CD4-positive, alpha-beta T cell treated with Interleukin-4 for 4 hours (primary cell): ENCODE results near the gene NHEJ1.
A peak's percentile ranks its signal among the peaks of the same experiment; 100 is the strongest.

Experiments
- DNase-seq: peaks from one replicate; pipeline ENCODE4 v3.0.0-alpha.2; 2020

The NHEJ1 gene

DNA sequence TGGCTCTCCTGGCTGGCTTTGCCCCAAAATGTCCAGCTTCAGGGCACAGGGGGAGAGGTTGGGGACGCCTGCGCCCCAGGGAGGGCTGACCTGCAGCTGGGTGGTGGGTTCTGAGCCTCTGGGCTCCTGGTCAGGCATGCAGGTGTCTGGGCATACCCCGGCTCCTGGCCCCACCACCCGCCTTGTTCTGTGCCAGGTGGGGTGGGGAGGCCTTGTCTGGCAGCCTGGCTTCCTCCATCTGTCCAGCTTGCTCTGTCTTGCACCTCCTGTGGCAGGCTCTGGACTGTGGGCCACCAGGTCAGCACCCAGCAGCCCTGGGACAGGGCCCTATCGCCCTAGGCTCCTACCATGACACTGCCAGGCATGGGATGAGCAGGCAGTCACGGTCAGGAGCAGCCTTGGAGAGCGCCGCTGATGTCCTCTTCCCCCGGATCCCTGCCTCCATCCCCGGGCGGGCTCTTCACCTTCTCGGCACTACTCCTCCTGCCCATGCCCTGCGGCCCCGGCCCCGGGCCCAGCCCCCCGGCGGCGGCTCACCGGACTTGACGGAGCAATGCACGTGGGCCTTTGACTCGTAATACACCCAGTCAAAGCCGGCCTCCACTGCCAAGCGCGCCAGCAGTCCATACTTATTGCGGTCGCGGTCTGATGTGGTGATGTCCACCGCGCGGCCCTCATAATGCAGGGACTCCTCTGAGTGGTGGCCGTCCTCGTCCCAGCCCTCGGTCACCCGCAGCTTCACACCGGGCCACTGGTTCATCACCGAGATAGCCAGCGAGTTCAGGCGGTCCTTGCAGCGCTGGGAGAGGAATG lies 103.5 kb downstream of the NHEJ1 start:
- no peak for DNase-seq

DNA sequence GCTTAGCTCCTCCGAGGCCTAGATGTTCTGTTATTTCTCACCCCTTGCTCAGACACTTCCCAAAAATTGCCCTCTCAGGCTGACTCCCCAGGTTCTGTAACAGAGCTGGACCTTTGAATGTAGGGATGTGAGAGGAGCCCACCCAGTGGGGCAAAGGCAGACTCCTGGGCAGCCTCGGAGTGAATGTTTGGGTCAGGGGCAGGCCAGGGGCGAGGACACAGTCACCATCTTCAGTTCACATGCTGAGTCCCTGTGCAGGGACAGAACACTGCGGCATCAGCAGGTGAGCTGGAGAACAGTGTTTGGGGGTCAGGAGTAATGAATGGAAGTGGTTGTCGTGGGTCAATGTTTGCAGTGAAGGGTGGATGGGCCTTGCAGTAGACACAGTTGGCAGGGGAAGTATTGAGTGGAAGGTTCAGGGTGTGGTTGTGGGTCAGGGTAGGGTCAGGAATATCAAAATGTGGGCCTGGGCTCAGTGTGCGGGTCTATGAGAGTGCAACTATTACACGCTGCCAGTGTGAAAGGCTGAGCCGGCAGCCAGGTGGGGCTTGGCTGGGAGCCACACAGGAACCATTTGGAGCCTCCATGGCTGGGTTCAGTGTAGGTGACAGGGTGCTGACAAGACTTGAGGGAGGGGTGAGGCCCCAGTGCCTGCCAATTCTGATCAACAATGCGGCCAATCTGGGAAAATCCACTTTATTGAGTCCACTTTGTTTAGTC lies 104.3 kb downstream of the NHEJ1 start:
- no peak for DNase-seq

DNA sequence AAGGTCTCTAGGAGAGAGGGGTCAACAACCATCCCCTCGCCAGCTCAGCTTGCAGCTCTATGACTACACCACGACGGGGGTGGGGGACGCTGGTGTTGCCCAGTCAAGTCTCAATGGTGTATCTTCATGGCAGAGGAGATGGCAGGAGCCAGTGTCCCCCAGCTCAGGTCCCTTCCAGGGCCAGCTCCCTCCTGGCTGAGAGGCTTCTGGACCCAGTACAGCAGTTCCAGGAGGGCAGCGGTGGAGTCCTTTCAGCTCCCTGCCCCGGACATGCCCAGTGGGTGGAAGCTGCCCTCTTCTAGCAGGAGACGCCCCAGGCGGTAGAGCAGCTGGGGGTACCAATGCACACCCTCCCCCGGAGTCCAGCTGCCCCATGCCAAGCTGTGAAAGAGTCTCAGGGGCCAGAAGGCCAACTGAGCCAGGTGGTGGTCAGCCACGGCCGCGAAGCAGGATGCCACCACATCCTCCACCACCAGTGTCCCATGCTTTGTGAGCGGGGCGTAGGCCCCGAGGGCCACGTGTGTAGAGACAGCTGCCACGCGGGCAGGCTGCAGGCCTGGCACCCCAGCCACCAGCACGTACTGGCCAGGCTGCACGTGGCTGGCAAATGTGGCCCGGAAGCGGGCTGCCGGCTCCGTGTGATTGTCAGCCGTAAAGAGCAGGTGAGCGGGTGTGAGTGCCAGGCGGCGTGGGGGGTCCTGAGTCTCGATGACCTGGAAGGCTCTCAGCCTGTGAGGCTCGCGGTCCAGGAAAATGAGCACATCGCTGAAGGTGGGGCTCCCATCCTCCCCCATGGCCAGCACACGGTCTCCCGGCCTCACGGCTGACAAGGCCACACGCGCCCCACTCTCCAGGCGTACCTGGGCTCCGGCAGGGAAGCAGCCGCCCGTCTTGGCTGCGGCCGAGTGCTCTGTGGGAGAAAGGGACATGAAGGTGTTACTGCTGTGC lies 105.4 kb downstream of the NHEJ1 start:
- no peak for DNase-seq

DNA sequence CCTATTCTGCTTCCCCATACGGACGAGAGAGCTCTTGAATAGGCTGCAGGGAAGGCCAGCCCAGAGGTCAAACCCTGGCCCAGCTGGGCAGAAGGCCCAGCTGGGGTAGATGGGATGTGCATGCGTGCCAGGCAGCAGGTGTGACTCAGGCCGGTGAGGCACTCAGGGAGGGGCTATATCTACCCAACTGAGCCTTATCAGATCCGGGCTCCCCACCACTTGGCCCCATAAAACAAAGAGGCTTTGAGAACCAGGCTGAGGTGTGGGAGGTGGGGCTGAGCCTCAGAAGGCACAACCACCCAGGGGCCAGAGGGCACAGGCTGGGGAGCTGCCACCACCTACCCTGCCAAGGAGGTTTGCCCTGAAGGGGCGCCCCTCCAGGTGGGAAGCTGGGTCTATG lies 111.3 kb downstream of the NHEJ1 start:
- DNase-seq = no peak

DNA sequence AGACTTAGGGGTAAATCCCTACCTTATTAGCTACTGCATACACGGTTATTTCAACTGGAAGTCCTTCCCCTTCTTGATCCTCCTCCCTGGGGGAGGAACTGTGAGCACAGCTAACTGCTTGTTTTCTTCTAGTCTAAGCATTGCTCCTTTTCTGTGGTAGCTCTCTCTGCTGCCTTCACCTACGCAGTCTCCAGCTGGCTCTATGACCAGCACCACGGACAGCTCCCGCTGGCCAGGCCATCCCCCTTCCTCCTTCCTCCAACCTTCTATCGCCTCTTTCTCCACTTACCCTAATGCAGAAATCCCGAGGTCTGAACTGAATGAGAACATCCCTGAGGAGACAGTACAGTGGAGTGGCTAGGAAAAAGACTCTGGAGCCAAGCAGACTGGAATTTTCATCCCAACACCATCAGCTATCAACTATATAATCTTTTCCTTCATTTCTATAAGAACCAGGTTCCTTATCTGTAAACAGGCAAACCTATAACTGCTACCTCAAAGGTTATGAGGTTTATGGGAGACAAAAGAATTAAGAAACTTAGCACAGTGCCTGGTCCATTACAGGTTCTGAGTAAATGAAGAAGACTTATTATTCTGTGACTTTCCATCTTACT lies 114.6 kb downstream of the NHEJ1 start:
- DNase-seq = no peak

DNA sequence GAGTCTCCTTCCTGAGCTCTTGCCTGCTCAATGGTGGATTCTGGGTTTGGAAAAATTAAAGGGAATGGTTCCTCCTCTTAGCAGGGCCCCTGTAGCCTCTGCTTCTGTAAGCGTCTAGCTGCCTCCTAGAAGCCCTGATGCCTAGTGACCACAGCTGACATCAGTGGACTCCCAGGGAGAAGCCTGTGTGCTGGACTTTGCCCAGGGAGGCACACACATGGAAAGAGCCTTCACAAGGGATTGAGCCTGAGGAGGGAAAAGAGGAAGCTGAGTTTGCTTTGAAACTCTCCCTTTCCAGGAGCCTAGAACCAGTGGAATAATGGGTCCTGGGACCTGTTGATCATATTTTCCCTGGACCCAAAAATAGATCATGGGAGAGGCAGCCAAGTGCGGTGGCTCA lies 117.9 kb downstream of the NHEJ1 start:
- no peak for DNase-seq

DNA sequence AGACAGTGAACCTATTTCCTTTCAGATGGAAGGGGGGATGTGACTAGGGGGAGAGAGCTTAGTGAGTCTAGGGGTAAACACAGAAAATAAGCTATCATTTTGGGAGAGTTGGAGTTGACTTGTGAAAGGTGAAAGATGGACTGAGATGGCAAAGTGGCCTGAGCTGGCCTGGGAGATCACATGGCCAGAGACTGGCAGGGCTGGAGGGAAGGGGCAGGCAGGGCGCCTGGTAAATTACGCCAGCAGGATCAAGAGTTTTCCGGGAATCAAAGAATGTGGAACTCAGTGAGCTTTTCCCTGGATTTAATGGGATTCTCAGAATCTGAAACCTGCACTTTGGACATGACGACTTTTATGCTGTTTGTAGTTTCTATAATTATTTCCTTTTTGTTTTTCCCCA lies 118.5 kb downstream of the NHEJ1 start:
- DNase-seq = no peak

DNA sequence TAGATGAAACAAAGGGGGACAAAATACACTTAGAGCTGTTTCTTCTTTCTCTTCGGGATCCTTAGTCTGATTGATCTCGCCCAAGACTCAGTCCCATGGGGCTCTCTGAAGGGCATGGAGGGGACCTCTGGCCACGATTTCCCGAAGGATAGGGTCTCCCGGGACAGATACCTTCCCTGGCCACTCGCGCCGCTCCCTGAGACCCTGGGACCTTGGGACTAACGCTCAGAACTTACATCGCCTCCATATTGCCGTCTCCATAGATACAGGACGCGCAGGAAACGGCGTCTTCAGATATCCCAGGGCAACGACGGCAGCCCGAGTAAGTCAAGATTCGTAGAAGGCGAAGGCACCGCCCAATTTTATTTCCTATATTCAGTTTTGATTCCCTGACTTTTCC lies 119.4 kb downstream of the NHEJ1 start, which contains the start of gene CFAP65:
TSS of gene CFAP65 (minus strand) at position 265 of the 400 bp plus-strand sequence. CDS start 2,468 bp downstream, outside the sequence.
- no peak for DNase-seq

DNA sequence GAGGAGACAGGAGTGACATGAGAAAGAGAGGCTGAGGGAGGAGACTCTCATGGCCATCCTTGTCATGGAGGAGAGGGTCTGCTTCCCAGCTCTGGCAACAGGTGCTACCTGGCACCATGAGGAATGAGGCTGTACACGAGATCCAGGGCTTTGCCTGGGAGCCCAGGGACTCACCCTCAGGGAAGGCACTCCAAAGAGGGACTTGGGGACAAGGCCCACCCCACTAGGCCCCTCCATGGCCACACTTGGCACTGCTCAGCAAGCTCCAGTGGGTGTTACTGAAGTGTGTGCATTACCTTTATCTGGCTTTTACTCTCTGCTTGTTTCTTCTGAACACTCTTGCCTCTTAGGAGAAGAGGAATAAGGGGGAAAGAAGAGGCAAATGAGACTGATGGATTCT lies 122.0 kb downstream of the NHEJ1 start:
- DNase-seq = no peak

DNA sequence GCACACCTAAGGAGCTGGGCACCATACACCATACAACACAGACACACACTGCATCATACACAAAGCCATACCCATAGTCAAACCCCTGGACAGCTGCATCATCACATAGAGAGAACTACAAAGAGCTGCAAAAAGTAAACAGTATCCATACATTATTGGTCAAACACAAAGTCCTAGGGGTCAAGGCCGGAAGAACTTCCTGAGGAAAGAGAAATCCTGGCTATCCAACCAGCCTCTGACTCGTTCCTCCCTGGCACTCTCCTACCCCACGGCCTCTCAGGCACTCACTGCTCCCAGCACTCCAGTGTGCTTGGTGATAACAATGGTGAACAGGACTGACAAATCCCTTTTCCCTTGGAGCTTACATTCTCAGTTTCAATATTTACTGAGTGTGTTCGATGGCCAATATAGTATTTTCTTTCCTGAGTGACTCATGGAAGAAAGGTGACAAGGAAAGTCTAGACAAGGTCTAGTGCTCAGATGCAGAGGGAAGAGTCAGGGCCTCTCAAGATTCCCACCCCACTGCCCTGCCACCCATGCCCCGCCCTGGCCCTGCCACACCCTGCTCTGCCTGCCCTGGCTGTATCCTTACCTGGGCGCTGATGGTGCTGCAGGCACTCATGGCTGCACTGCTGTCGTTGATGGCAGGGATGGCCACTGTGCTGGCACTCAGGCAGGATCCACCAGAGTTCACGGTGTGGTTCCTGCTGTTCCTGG lies 122.7 kb downstream of the NHEJ1 start:
- no peak for DNase-seq

DNA sequence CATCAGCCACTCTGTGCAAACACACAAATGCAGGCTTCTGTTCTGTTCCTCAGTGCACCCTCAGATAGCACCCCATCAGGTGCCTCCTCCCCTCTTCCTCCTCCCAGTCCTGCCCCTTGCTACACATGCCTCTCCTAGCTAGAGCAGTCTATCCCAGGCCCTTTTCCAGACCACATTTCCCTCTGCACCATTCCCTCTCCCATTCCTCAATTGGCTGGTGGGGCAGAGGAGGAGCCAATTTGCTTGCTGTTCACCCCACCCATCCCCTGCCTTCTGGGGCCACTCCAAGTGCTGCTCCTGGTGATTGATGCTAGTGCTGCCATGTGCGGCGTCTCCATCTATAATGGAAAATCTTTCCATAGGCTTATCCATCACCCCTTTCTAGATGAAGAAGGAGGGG lies 124.7 kb downstream of the NHEJ1 start:
- DNase-seq = no peak

DNA sequence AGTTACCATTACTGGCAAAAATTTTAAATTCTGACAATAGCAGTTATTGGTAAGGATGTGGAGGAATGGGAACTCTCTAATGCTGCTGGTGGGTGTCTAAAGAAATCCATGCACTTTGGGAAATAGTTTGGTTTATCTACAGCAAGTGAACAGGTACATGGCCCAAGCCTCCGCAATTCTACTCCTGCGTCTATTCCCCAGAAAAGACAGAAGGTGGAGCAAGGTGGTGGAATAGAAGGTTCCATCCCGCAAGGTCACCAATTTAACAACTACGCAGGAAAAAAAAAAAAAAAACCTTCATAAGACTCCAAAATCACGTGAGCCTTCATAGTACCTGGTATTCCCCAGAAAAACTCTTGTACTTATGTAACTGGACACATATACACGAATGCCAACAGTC lies 125.8 kb downstream of the NHEJ1 start:
- no peak for DNase-seq

DNA sequence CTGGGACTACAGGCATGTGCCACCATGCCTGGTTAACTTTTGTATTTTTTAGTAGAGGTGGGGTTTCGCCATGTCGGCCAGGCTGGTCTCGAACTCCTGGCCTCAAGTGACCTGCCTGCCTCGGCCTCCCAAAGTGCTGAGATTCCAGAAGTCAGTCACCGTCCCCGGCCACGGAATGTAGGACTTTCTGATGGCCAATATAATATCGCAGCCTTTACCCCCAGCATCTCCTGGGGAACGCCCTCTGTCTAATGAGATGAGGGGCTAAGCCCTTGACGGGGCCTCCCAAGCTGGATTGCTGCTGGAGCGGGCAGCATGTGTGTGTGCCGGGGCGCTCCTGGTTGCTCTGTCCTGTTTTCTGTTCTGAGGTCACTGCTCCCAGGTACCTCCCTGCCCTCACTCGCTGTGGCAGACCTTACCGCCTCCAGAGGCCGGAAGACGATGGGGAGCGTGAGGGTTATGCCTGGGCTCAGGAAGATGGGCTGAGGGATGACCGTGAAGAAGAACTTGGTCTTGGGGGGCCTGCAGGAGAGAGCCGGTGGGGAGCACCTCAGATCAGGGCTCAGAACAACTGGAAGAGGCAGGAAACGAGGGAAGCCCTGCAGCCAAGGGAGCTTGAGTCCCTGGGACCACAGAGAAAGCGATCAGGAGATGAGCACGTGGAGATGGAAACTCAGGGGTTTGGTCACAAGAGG lies 128.4 kb downstream of the NHEJ1 start:
- DNase-seq = no peak

DNA sequence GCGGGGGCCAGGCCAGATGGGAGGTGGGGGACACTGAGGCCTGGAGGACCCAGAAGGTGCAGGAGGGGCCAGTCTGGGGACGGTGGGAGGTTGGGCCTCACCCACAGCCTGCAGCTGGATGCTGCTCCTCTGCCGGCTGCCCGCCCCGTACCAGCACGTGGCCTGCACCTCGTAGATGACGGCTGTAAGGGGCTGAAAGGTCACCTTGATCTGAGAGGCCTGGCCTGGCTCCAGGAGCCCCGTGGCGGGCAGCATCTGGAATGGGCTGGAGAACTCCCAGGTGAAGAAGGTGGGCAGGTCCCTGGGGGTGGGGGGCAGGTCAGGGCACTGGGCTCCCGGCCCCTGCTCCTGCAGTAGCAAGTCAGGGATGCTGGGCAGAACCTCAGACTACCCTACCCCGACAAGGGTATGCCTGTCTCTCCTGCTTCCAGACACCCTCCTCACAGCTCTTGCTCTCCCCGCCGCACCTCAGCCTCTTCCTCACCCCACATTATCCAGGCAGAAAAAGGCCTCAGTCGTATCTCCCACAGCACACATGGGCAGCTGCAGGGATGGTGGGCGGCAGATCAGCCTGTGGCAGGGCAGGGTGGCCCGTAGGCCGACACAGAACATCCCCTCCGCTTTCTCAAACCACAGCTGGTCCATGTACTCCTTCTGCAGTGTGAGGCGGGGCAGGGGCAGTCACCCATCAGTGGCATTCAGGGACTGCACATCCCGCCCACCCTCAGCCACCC lies 129.4 kb downstream of the NHEJ1 start:
- DNase-seq = no peak

DNA sequence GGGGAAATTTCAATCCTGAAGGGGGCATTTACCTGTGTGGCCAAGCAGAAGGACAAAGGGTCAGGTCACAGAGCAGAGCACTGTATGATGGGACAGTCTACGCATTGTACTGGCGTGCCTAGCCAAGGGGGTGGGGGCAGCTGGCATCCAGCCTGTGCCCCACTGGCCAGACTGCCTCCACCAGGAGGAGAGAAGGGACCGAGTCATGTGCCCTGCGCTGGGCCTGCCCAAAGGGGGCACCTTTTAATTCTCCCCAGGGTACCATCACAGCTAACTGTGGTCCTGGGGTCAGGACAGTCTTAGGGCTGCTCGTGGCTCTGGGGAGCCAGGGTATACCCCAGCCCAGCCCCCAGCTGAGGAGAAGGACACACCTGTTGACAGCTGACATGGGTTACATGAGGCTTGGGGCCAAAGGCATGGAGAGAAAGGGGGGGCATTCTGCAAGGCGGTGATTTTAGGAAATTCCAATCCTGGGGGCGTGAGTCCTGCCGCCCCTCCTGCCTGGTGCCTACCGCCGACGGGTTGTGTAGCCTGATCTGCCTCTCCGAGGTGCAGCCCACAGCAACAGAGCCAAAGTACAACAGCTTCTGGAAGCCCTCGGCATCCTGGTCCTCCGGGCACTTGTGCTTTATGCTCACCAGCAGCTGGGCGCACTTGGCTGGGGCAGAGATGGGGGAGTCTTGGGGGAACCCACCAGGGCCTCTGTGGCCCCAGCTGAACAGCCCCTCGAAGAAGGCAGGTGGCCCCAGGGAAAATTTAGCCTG lies 130.3 kb downstream of the NHEJ1 start:
- no peak for DNase-seq

DNA sequence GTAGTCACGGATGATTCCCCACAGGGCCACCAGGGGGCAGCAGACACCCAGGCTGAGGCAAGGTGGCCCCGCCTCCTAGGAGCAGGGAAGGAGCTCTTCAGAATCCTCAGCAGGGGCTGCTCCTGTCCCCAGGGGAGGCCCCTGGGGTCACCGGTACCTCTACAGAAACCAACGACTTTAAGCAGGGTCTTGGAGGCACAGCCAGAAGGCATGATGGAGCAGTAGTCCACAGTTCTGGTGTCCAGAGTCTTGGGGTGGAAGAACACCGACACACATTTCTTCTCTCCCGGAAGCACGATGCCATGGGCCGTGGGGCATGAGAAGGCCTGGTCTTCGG lies 130.8 kb downstream of the NHEJ1 start:
- DNase-seq = peak; percentile 69

DNA sequence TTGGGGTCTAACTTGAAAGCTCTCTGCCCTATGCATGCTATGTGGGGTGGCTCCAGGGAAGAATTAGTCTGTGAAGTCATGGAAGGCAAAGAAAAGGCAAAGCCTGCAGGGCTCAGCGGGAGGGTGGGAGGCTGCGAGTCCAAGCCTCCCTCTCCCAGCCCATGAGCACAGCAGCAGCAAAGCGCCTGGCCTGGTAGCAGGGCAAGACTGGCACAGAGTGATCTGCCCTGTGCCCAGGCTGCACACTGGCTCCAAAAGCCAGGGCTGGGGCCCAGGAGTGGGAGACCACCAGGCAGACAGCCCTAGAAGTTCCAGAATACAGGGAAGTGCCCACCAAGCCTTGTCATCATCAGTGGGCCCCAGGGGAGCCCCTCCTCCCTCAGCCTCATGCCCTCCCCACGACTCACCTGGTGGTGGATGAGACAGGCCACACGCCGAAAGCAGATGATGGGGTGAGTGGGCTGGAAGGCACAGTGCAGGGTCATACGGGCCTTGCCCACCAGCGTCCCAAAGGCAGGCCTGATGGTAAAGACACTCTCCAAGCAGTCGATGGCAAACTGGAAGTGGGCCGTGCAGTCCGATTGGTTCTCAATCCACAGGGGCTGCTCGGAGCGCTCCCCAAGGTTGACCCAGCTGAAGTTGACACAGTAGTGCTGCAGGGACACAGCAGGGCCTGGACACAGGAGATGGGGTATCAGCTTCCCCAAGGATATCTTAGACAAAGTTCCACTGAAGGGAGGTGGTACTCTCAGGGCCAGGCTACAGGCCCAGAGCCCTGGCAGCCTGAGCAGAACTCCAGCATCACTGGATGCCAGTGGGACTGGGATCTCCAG lies 131.4 kb downstream of the NHEJ1 start:
- DNase-seq = no peak

DNA sequence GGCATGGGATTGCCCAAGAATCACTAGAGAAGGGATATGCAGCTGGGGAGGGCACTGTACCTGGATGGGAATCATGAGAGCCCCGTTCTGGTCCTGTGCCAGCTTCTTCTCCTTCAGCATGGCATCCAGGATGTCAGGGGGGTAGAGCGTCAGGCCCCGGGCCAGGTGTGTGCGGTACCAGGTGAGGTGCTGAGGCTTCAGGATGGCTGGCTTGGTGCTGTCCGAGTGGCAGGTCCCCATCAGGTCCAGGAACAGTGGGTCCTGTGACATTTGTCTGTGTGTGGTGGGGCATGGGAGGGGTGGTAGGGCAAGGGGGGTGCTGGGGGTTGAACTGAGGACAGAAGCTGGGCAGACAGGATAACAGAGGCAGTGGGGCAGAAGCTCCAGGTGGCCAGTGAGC lies 132.5 kb downstream of the NHEJ1 start:
- DNase-seq = no peak

DNA sequence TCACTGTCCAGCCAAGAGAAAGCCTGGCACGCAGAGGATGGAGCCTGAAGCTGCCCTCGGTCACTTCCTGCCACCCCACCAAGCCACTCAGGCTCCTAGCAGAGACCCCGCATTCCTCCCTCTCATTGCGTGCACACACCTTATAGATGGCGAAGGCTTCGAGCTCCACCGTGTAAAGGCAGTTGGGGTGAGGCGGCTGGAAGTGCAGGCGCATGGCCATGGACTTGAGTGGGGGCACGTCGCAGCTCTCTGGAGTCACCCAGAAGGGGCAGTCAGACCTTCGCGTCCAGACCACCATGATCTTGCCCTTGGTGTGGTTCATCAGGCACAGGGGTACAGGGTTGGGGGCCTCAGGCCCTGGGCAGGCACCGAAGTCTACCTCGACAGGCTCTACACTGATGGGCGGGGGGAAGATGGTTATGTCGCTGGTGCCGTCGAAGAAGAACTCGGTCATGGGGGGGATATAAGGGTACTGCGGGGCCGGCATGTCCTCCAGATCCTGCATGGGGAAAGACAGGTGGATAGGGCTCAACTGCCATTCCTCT lies 133.0 kb downstream of the NHEJ1 start:
- DNase-seq = no peak
